Measurements from ENCODE around the gene GPR21.

DNA sequence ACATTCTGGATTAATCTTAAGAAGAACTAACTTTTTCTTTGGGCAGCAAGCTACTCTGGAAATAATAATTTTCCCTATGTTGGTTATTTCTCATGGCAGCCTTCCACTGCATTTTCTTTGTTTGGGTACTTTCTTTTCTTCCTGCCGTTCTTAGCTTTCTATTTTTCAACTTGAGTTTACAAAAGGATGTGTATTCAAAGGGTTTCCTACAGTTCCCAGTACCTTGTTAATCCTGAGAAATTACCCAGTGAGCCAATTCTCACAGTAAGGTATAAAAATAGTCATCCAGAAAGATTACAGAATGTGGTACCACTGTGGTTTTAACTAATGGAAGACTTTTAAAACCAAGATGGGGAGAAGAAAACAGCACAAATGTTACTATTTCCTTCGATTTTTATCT lies 20.2 kb downstream of the GPR21 start:
- TF ChIP-seq, protein P1, sequence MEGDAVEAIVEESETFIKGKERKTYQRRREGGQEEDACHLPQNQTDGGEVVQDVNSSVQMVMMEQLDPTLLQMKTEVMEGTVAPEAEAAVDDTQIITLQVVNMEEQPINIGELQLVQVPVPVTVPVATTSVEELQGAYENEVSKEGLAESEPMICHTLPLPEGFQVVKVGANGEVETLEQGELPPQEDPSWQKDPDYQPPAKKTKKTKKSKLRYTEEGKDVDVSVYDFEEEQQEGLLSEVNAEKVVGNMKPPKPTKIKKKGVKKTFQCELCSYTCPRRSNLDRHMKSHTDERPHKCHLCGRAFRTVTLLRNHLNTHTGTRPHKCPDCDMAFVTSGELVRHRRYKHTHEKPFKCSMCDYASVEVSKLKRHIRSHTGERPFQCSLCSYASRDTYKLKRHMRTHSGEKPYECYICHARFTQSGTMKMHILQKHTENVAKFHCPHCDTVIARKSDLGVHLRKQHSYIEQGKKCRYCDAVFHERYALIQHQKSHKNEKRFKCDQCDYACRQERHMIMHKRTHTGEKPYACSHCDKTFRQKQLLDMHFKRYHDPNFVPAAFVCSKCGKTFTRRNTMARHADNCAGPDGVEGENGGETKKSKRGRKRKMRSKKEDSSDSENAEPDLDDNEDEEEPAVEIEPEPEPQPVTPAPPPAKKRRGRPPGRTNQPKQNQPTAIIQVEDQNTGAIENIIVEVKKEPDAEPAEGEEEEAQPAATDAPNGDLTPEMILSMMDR (conservative IDR thresholded peaks at IDR 0.05 in 1 of 2, IDR thresholded peaks at IDR 0.05 in 1 of 2; ENCODE audit: low read depth in 1 of 2, low read length in 2 of 2): no peak
- TF ChIP-seq EZH2 (IDR thresholded peaks at IDR 0.05; ENCODE audit: low read length, missing control alignments): no peak

Data from fibroblast of lung (primary cell).